Adrenal gland (tissue), 12 donors: ENCODE results near the gene SREK1IP1. TPM values are rescaled to one million over a fixed set of nuclear protein-coding genes. Genes with fewer than 3 reads are reported as not detected.

Experiments
- DNase-seq, 7 donors: peaks; one replicate each; pipeline ENCODE4 v3.0.0-alpha.2; 2019 to 2020
- H3K27ac ChIP-seq, 5 donors: fragments of 200-600 bp; sonication (generic) in 4 of 5; 1 replicate in 3 of 5; 2 replicates in 2 of 5; pipeline versions ENCODE4 v1.5.1 to v1.8.0; 2016 to 2020; ENCODE audit warnings: mild to moderate bottlenecking in 1 of 5
- H3K27me3 ChIP-seq: fragments of 200-600 bp; 2 replicates; pipeline ENCODE4 v1.8.0; 2021
- H3K36me3 ChIP-seq, 2 donors: fragments of 200-600 bp; replicated peaks in 1 of 2; 1 replicate in 1 of 2; 2 replicates in 1 of 2; pipeline versions ENCODE4 v1.5.1 to v1.8.0; 2018 to 2022
- H3K4me1 ChIP-seq, 2 donors: fragments of 200-600 bp; replicated peaks in 1 of 2; 1 replicate in 1 of 2; 2 replicates in 1 of 2; pipeline versions ENCODE4 v1.5.1 to v1.8.0; 2018 to 2021
- H3K4me3 ChIP-seq, 4 donors: fragments of 200-600 bp; sonication (generic) in 3 of 4; one replicate each; pipeline ENCODE4 v1.5.1; 2016 to 2018
- H3K9me3 ChIP-seq, 3 donors: fragments of 200-600 bp; sonication (generic) in 1 of 3; replicated peaks in 1 of 3; 1 replicate in 2 of 3; 2 replicates in 1 of 3; pipeline versions ENCODE4 v1.5.1 to v1.8.0; 2016 to 2021
- CTCF ChIP-seq, 6 experiments: fragments of 450-650 bp in 4 of 6; fragments of 200-600 bp in 2 of 6; sonication (generic) in 1 of 6; IDR thresholded peaks; 1 replicate in 5 of 6; 2 replicates in 1 of 6; pipeline versions ENCODE4 v1.5.1 to v1.8.0; 2016 to 2021; ENCODE audit warnings: antibody characterized with exemption in 6 of 6, mild to moderate bottlenecking in 2 of 6, moderate library complexity in 1 of 6
- POLR2A ChIP-seq, 2 donors: fragments of 450-650 bp; IDR thresholded peaks; one replicate each; pipeline ENCODE4 v1.6.1; 2017; ENCODE audit warnings: antibody characterized with exemption in 2 of 2, mild to moderate bottlenecking in 2 of 2, moderate library complexity in 1 of 2
- WGBS, 4 donors: extraction: QIAGEN DNeasy Blood & Tissue Kit in 2 of 4; methylation state at CpG; one replicate each; pipeline versions ENCODE4 v1.1.5 to v1.1.7; 2013 to 2017; 5-methylcytosine and 5-hydroxymethylcytosine counted together
- intact Hi-C, 2 donors: fragments of 100-400 bp; cut with DNase I; formaldehyde crosslinking; loops; one replicate each; pipeline versions ENCODE4 v1.14.1 to v1.15.0; 2022 to 2023
- polyA plus RNA-seq, 3 donors: library from polyadenylated mRNA; stranded (reverse); fragments of 200-250 nt in 2 of 3; fragments of 350-450 nt in 1 of 3; fragmentation: Illumina TruSeq in 1 of 3; extraction: RNeasy Lipid Tissue Mini Kit (QIAGEN cat#74804) in 1 of 3; gene quantifications; one replicate each; pipeline ENCODE4 v1.2.3, GENCODE V29; 2013 to 2014
- total RNA-seq, 9 donors: library from RNA; depleted of rRNA in 4 of 9; stranded (reverse); fragments of >200 nt in 4 of 9; fragments of 120-200 nt in 1 of 9; fragmentation: NEBNext Ultra II Directional in 1 of 9; extraction: Animal tissue kit (Norgen Biotek cat#: 25700) in 1 of 9; gene quantifications; one replicate each; pipeline versions ENCODE4 v1.1.0 to v1.2.4, GENCODE V29; 2013 to 2023
- donor health status: healthy with polysubstance abuse.
- donor health status: Bipolar disorder and iron deficiency.
- donor health status: DM: yes; HTN: yes; CAD: no.
- donor health status: DM: no; HTN: no; CAD: no.
- donor health status: DM: no; HTN: no; CAD: no.
- donor health status: DM: yes; HTN: yes; CAD: no.

SREK1IP1 gene
- total and polyA plus RNA-seq, 12 donors = 5.0 to 42.9 (median 16.8) TPM

- H3K36me3 ChIP-seq = no peaks in the 10 kb centered on the region
- DNase-seq = peak in 3 of 7 donors; percentile 7 to 15 (median 8)
- H3K27me3 ChIP-seq = no peaks in the 10 kb centered on the region
- no peaks in the 10 kb centered on the region for H3K4me1 ChIP-seq
- WGBS, 4 donors = 80 to 91% (median 83%) methylated on average over 1 of the region's 1 CpG
- H3K9me3 ChIP-seq = no peaks in the 10 kb centered on the region
- intact Hi-C loops = loop anchor here in 1 of 2 donors (10.0 kb wide), 1 partner anchor 144 kb away; no protein-coding TSS in a partner anchor
- no peak overlapping the region for H3K4me3 ChIP-seq
- TF ChIP-seq CTCF (IDR thresholded peaks at IDR 0.05) (peak; percentile 51 to 78 (median 65)), POLR2A (IDR thresholded peaks at IDR 0.05) (no peak)
- H3K27ac ChIP-seq = no peak overlapping the region
Observed at GRCh38 chr5:64811050-64811640, 42.7 kb upstream of the SREK1IP1 start.

- Histone ChIP-seq H3K4me3 (no peak overlapping the region), H3K36me3 (no peaks in the 10 kb centered on the region), H3K4me1 (no peaks in the 10 kb centered on the region), H3K27me3 (no peaks in the 10 kb centered on the region), H3K27ac (no peak overlapping the region), H3K9me3 (no peaks in the 10 kb centered on the region)
- TF ChIP-seq CTCF (IDR thresholded peaks at IDR 0.05) (no peak), POLR2A (IDR thresholded peaks at IDR 0.05) (no peak)
- intact Hi-C loops = loop anchor here in 1 of 2 donors (5.0 kb wide), 1 partner anchor 680 kb away; no protein-coding TSS in a partner anchor
- WGBS, 4 donors = 91 to 95% (median 95%) methylated on average over 5 of the region's 5 CpGs
- DNase-seq = no peak
Observed at GRCh38 chr5:64807520-64807919, 39.0 kb upstream of the SREK1IP1 start.

GRCh38 chr5:64806537-64806936, 38.0 kb upstream of the SREK1IP1 start:
- WGBS, 4 donors = 88 to 93% (median 88%) methylated on average over 2 of the region's 2 CpGs

GRCh38 chr5:64800926-64801325, 32.4 kb upstream of the SREK1IP1 start:
- H3K27ac ChIP-seq = no peak overlapping the region
- no peaks in the 10 kb centered on the region for H3K27me3 ChIP-seq
- WGBS, 4 donors = 90 to 97% (median 93%) methylated on average over 2 of the region's 2 CpGs
- no peak overlapping the region for H3K4me3 ChIP-seq
- H3K4me1 ChIP-seq = no peaks in the 10 kb centered on the region
- TF ChIP-seq CTCF (IDR thresholded peaks at IDR 0.05) (no peak), POLR2A (IDR thresholded peaks at IDR 0.05) (no peak)
- intact Hi-C loops = no loop called here
- no peak for DNase-seq
- H3K36me3 ChIP-seq = no peaks in the 10 kb centered on the region
- no peaks in the 10 kb centered on the region for H3K9me3 ChIP-seq

More at GRCh38 chr5:64806537-64806936, 38.0 kb upstream of the SREK1IP1 start:
- Histone ChIP-seq H3K27me3 (no peaks in the 10 kb centered on the region), H3K4me3 (no peak overlapping the region), H3K4me1 (no peaks in the 10 kb centered on the region), H3K27ac (no peak overlapping the region), H3K9me3 (no peaks in the 10 kb centered on the region), H3K36me3 (no peaks in the 10 kb centered on the region)
- intact Hi-C loops = loop anchor here in 1 of 2 donors (5.0 kb wide), 1 partner anchor 681 kb away; no protein-coding TSS in a partner anchor
- DNase-seq = no peak
- TF ChIP-seq CTCF (IDR thresholded peaks at IDR 0.05) (no peak), POLR2A (IDR thresholded peaks at IDR 0.05) (no peak)
